A549 (cell line): Measurements from ENCODE around the gene CABP4. TPM values are rescaled to one million over a fixed set of nuclear protein-coding genes. Genes with fewer than 3 reads are reported as not detected.

Experiments used
- polyA plus RNA-seq, 4 experiments: library from polyadenylated mRNA; depleted of rRNA in 3 of 4; stranded (reverse); fragments of >200 nt; fragmentation: RNase III in 1 of 4; extraction: RNeasy Plus Mini Kit Qiagen cat#74134 plus additional on column Dnase treatment in 1 of 4; gene quantifications; 2 replicates in 3 of 4; 3 replicates in 1 of 4; pipeline ENCODE4 v1.2.3, GENCODE V29; 2011 to 2017
- small RNA-seq, 6 experiments: library from RNA; depleted of rRNA; stranded (forward); fragments of <200 nt; gene quantifications; one replicate each; pipeline ENCODE3, GENCODE V24; 2012

CABP4 gene
- polyA plus RNA-seq, 2 of the 4 experiments (the other 2 are of a cell fraction): not detected

Small RNAs within 50 kb of the gene (small RNA-seq; reads per million reads assigned to genes)
- gene MIR6752: 0 reads per million in 6 experiments

Other genes starting within 250 kb of the CABP4 start
- 20.1 and 20.5 TPM in 2 replicates for gene GRK2, start 188.9 kb upstream of the CABP4 start, polyA plus RNA-seq (2011; rRNA removed)
- gene GRK2, start 188.9 kb upstream of the CABP4 start, polyA plus RNA-seq (2017; fragmentation: RNase III; extraction: RNeasy Plus Mini Kit Qiagen cat#74134 plus additional on column Dnase treatment): 27.0 to 29.7 TPM (median 29.5 TPM) in 3 replicates
- 15.4 and 17.0 TPM in 2 replicates for gene ANKRD13D, start 166.1 kb upstream of the CABP4 start, polyA plus RNA-seq (2011; rRNA removed)
- 22.5 to 24.5 TPM (median 24.2 TPM) in 3 replicates for gene ANKRD13D, start 166.1 kb upstream of the CABP4 start, polyA plus RNA-seq (2017; fragmentation: RNase III; extraction: RNeasy Plus Mini Kit Qiagen cat#74134 plus additional on column Dnase treatment)
- gene SSH3, start 151.8 kb upstream of the CABP4 start, polyA plus RNA-seq (2011; rRNA removed): 13.7 and 13.9 TPM in 2 replicates
- 18.6 to 24.1 TPM (median 23.8 TPM) in 3 replicates for gene SSH3, start 151.8 kb upstream of the CABP4 start, polyA plus RNA-seq (2017; fragmentation: RNase III; extraction: RNeasy Plus Mini Kit Qiagen cat#74134 plus additional on column Dnase treatment)
- 140 and 157 TPM in 2 replicates for gene POLD4, start 101.8 kb upstream of the CABP4 start, polyA plus RNA-seq (2011; rRNA removed)
- 131 to 159 TPM (median 148 TPM) in 3 replicates for gene POLD4, start 101.8 kb upstream of the CABP4 start, polyA plus RNA-seq (2017; fragmentation: RNase III; extraction: RNeasy Plus Mini Kit Qiagen cat#74134 plus additional on column Dnase treatment)
- 23.9 and 25.8 TPM in 2 replicates for gene CLCF1, start 81.8 kb upstream of the CABP4 start, polyA plus RNA-seq (2011; rRNA removed)
- 31.0 to 37.1 TPM (median 36.0 TPM) in 3 replicates for gene CLCF1, start 81.8 kb upstream of the CABP4 start, polyA plus RNA-seq (2017; fragmentation: RNase III; extraction: RNeasy Plus Mini Kit Qiagen cat#74134 plus additional on column Dnase treatment)
- gene RAD9A, start 63.4 kb upstream of the CABP4 start, polyA plus RNA-seq (2011; rRNA removed): 19.0 and 19.6 TPM in 2 replicates
- gene RAD9A, start 63.4 kb upstream of the CABP4 start, polyA plus RNA-seq (2017; fragmentation: RNase III; extraction: RNeasy Plus Mini Kit Qiagen cat#74134 plus additional on column Dnase treatment): 41.6 to 43.7 TPM (median 43.0 TPM) in 3 replicates
- gene PPP1CA, start 53.5 kb upstream of the CABP4 start, polyA plus RNA-seq (2011; rRNA removed): 174 and 178 TPM in 2 replicates
- gene PPP1CA, start 53.5 kb upstream of the CABP4 start, polyA plus RNA-seq (2017; fragmentation: RNase III; extraction: RNeasy Plus Mini Kit Qiagen cat#74134 plus additional on column Dnase treatment): 200 to 208 TPM (median 205 TPM) in 3 replicates
- not detected in 2 replicates for gene TBC1D10C, start 51.3 kb upstream of the CABP4 start, polyA plus RNA-seq (2011; rRNA removed)
- gene TBC1D10C, start 51.3 kb upstream of the CABP4 start, polyA plus RNA-seq (2017; fragmentation: RNase III; extraction: RNeasy Plus Mini Kit Qiagen cat#74134 plus additional on column Dnase treatment): 0.08 TPM in 1 of 3 replicates, not detected in the others
- gene CARNS1, start 39.7 kb upstream of the CABP4 start, polyA plus RNA-seq (2011; rRNA removed): 0.08 and 0.15 TPM in 2 replicates
- 0.09 to 0.12 TPM (median 0.10 TPM) in 3 replicates for gene CARNS1, start 39.7 kb upstream of the CABP4 start, polyA plus RNA-seq (2017; fragmentation: RNase III; extraction: RNeasy Plus Mini Kit Qiagen cat#74134 plus additional on column Dnase treatment)
- gene RPS6KB2, start 26.9 kb upstream of the CABP4 start, polyA plus RNA-seq (2011; rRNA removed): 34.6 and 40.9 TPM in 2 replicates
- gene RPS6KB2, start 26.9 kb upstream of the CABP4 start, polyA plus RNA-seq (2017; fragmentation: RNase III; extraction: RNeasy Plus Mini Kit Qiagen cat#74134 plus additional on column Dnase treatment): 45.4 to 49.2 TPM (median 47.9 TPM) in 3 replicates
- gene PTPRCAP, start 17.7 kb upstream of the CABP4 start, polyA plus RNA-seq (2011; rRNA removed): 0.19 and 0.34 TPM in 2 replicates
- gene PTPRCAP, start 17.7 kb upstream of the CABP4 start, polyA plus RNA-seq (2017; fragmentation: RNase III; extraction: RNeasy Plus Mini Kit Qiagen cat#74134 plus additional on column Dnase treatment): 0.25 to 0.56 TPM (median 0.36 TPM) in 3 replicates
- 34.6 and 38.0 TPM in 2 replicates for gene CORO1B, start 11.9 kb upstream of the CABP4 start, polyA plus RNA-seq (2011; rRNA removed)
- gene CORO1B, start 11.9 kb upstream of the CABP4 start, polyA plus RNA-seq (2017; fragmentation: RNase III; extraction: RNeasy Plus Mini Kit Qiagen cat#74134 plus additional on column Dnase treatment): 37.9 to 46.0 TPM (median 44.2 TPM) in 3 replicates
- gene GPR152, start 2.6 kb upstream of the CABP4 start, polyA plus RNA-seq (2011; rRNA removed): not detected in 2 replicates
- not detected in 3 replicates for gene GPR152, start 2.6 kb upstream of the CABP4 start, polyA plus RNA-seq (2017; fragmentation: RNase III; extraction: RNeasy Plus Mini Kit Qiagen cat#74134 plus additional on column Dnase treatment)
- 18.1 and 18.8 TPM in 2 replicates for gene TMEM134, start 13.9 kb downstream of the CABP4 start, polyA plus RNA-seq (2011; rRNA removed)
- gene TMEM134, start 13.9 kb downstream of the CABP4 start, polyA plus RNA-seq (2017; fragmentation: RNase III; extraction: RNeasy Plus Mini Kit Qiagen cat#74134 plus additional on column Dnase treatment): 18.0 to 20.6 TPM (median 18.9 TPM) in 3 replicates
- gene AIP, start 27.7 kb downstream of the CABP4 start, polyA plus RNA-seq (2011; rRNA removed): 50.8 and 56.3 TPM in 2 replicates
- gene AIP, start 27.7 kb downstream of the CABP4 start, polyA plus RNA-seq (2017; fragmentation: RNase III; extraction: RNeasy Plus Mini Kit Qiagen cat#74134 plus additional on column Dnase treatment): 57.1 to 74.1 TPM (median 68.8 TPM) in 3 replicates
- gene PITPNM1, start 50.0 kb downstream of the CABP4 start, polyA plus RNA-seq (2011; rRNA removed): 13.0 and 14.2 TPM in 2 replicates
- gene PITPNM1, start 50.0 kb downstream of the CABP4 start, polyA plus RNA-seq (2017; fragmentation: RNase III; extraction: RNeasy Plus Mini Kit Qiagen cat#74134 plus additional on column Dnase treatment): 32.6 to 42.0 TPM (median 36.4 TPM) in 3 replicates
- gene CDK2AP2, start 52.8 kb downstream of the CABP4 start, polyA plus RNA-seq (2011; rRNA removed): 36.6 and 38.7 TPM in 2 replicates
- 47.8 to 53.1 TPM (median 51.3 TPM) in 3 replicates for gene CDK2AP2, start 52.8 kb downstream of the CABP4 start, polyA plus RNA-seq (2017; fragmentation: RNase III; extraction: RNeasy Plus Mini Kit Qiagen cat#74134 plus additional on column Dnase treatment)
- gene CABP2, start 68.1 kb downstream of the CABP4 start, polyA plus RNA-seq (2011; rRNA removed): not detected in 2 replicates
- not detected in 3 replicates for gene CABP2, start 68.1 kb downstream of the CABP4 start, polyA plus RNA-seq (2017; fragmentation: RNase III; extraction: RNeasy Plus Mini Kit Qiagen cat#74134 plus additional on column Dnase treatment)
- 1,034 and 1,447 TPM in 2 replicates for gene GSTP1, start 128.5 kb downstream of the CABP4 start, polyA plus RNA-seq (2011; rRNA removed)
- gene GSTP1, start 128.5 kb downstream of the CABP4 start, polyA plus RNA-seq (2017; fragmentation: RNase III; extraction: RNeasy Plus Mini Kit Qiagen cat#74134 plus additional on column Dnase treatment): 971 to 1,024 TPM (median 991 TPM) in 3 replicates
- 78.8 and 95.1 TPM in 2 replicates for gene NDUFV1, start 151.6 kb downstream of the CABP4 start, polyA plus RNA-seq (2011; rRNA removed)
- 163 to 176 TPM (median 164 TPM) in 3 replicates for gene NDUFV1, start 151.6 kb downstream of the CABP4 start, polyA plus RNA-seq (2017; fragmentation: RNase III; extraction: RNeasy Plus Mini Kit Qiagen cat#74134 plus additional on column Dnase treatment)
- gene NUDT8, start 174.6 kb downstream of the CABP4 start, polyA plus RNA-seq (2011; rRNA removed): 1.8 and 2.6 TPM in 2 replicates
- 5.4 to 7.8 TPM (median 5.6 TPM) in 3 replicates for gene NUDT8, start 174.6 kb downstream of the CABP4 start, polyA plus RNA-seq (2017; fragmentation: RNase III; extraction: RNeasy Plus Mini Kit Qiagen cat#74134 plus additional on column Dnase treatment)
- not detected in 2 replicates for gene TBX10, start 184.4 kb downstream of the CABP4 start, polyA plus RNA-seq (2011; rRNA removed)
- not detected in 3 replicates for gene TBX10, start 184.4 kb downstream of the CABP4 start, polyA plus RNA-seq (2017; fragmentation: RNase III; extraction: RNeasy Plus Mini Kit Qiagen cat#74134 plus additional on column Dnase treatment)
- gene ACY3, start 195.4 kb downstream of the CABP4 start, polyA plus RNA-seq (2011; rRNA removed): 1.4 and 1.8 TPM in 2 replicates
- 0.62 to 1.1 TPM (median 1.0 TPM) in 3 replicates for gene ACY3, start 195.4 kb downstream of the CABP4 start, polyA plus RNA-seq (2017; fragmentation: RNase III; extraction: RNeasy Plus Mini Kit Qiagen cat#74134 plus additional on column Dnase treatment)
- not detected in 2 replicates for gene ALDH3B2, start 219.3 kb downstream of the CABP4 start, polyA plus RNA-seq (2011; rRNA removed)
- not detected in 3 replicates for gene ALDH3B2, start 219.3 kb downstream of the CABP4 start, polyA plus RNA-seq (2017; fragmentation: RNase III; extraction: RNeasy Plus Mini Kit Qiagen cat#74134 plus additional on column Dnase treatment)